Stimulated activated naive CD4-positive, alpha-beta T cell (primary cell): ENCODE data around the gene CCDC61.

Source experiments
- DNase-seq, 6 experiments: peaks; one replicate each; lab custom pipeline; 2025; lab: John Stamatoyannopoulos, UW

Gene CCDC61

GRCh38 chr19:45973553-45974338 lies 21.5 kb upstream of the CCDC61 start, which contains the start of gene NOVA2:
Gene NOVA2, minus strand, starts transcription at chr19:45973865. Its CDS starts 514 bp downstream, at chr19:45973351.
- peak in 2 of 6 experiments; percentile 7 to 8 for DNase-seq

GRCh38 chr19:45975306-45976070 lies 19.8 kb upstream of the CCDC61 start:
- DNase-seq = no peak

GRCh38 chr19:45976178-45976577 lies 19.1 kb upstream of the CCDC61 start:
- no peak for DNase-seq

GRCh38 chr19:45978156-45978555 lies 17.1 kb upstream of the CCDC61 start:
- DNase-seq = no peak

- DNase-seq = no peak
Observed at GRCh38 chr19:45981350-45981749, 13.9 kb upstream of the CCDC61 start.

- DNase-seq = no peak
Observed at GRCh38 chr19:45985321-45985720, 9.9 kb upstream of the CCDC61 start.

- no peak for DNase-seq
Observed at GRCh38 chr19:45990113-45990728, 5.0 kb upstream of the CCDC61 start.

- no peak for DNase-seq
Observed at GRCh38 chr19:45994456-45994997, 740 bp upstream of the CCDC61 start.

GRCh38 chr19:45995715-45996385 lies 583 bp downstream of the CCDC61 start:
- peak in 1 of 6 experiments; percentile 40 for DNase-seq

- no peak for DNase-seq
Observed at GRCh38 chr19:45996933-45997332, 1.7 kb downstream of the CCDC61 start.

GRCh38 chr19:45998834-45999233 lies 3.6 kb downstream of the CCDC61 start:
- no peak for DNase-seq

- peak in 1 of 6 experiments; percentile 2 for DNase-seq
Observed at GRCh38 chr19:45999653-46000121, 4.4 kb downstream of the CCDC61 start.

- peak; percentile 54 to 76 (median 72) for DNase-seq
Observed at GRCh38 chr19:46000491-46001246, 5.4 kb downstream of the CCDC61 start.

- no peak for DNase-seq
Observed at GRCh38 chr19:46002678-46003275, 7.5 kb downstream of the CCDC61 start.

- DNase-seq = no peak
Observed at GRCh38 chr19:46006411-46006810, 11.1 kb downstream of the CCDC61 start.

GRCh38 chr19:46009530-46010510 lies 14.6 kb downstream of the CCDC61 start:
- peak; percentile 11 to 74 (median 50) for DNase-seq

GRCh38 chr19:46014534-46014933 lies 19.3 kb downstream of the CCDC61 start:
- no peak for DNase-seq

GRCh38 chr19:46014941-46015686 lies 19.8 kb downstream of the CCDC61 start:
- DNase-seq = peak; percentile 41 to 65 (median 58)
